PFSK-1 (cell line): Measurements from ENCODE around the gene TRIM65.

ENCODE experiments used
- FOXP2 ChIP-seq: optimal IDR thresholded peaks from 2 replicates; pipeline ENCODE3; 2011; ENCODE audit warnings: borderline replicate concordance, control low read depth, inconsistent platforms; ENCODE audit not compliant: insufficient read depth; ENCODE audit errors: extremely low read length, extremely low read depth
- POLR2AphosphoS5 ChIP-seq: IDR thresholded peaks from 2 replicates; pipeline ENCODE4 v1.6.1; 2012; ENCODE audit warnings: low read depth, mild to moderate bottlenecking, control low read depth, low read length, moderate library complexity
- SIN3A ChIP-seq: IDR thresholded peaks from 2 replicates; pipeline ENCODE4 v1.6.1; 2012; ENCODE audit warnings: mild to moderate bottlenecking, low read length, moderate library complexity, borderline replicate concordance; ENCODE audit not compliant: insufficient read depth
- TAF1 ChIP-seq: IDR thresholded peaks from 2 replicates; pipeline ENCODE4 v1.6.1; 2012; ENCODE audit warnings: low read length, control low read depth, borderline replicate concordance; ENCODE audit not compliant: insufficient read depth
- TF ChIP-seq, protein P1 (sequence below), 2 experiments: IDR thresholded peaks; 2 replicates each; pipeline versions ENCODE4 v1.6.1 to v1.8.0; 2011 to 2012; ENCODE audit warnings: low read depth in 2 of 2, low read length in 2 of 2, control low read depth in 1 of 2, inconsistent platforms in 1 of 2, mild to moderate bottlenecking in 1 of 2, moderate library complexity in 1 of 2; ENCODE audit not compliant: insufficient read depth in 1 of 2

Gene TRIM65

DNA sequence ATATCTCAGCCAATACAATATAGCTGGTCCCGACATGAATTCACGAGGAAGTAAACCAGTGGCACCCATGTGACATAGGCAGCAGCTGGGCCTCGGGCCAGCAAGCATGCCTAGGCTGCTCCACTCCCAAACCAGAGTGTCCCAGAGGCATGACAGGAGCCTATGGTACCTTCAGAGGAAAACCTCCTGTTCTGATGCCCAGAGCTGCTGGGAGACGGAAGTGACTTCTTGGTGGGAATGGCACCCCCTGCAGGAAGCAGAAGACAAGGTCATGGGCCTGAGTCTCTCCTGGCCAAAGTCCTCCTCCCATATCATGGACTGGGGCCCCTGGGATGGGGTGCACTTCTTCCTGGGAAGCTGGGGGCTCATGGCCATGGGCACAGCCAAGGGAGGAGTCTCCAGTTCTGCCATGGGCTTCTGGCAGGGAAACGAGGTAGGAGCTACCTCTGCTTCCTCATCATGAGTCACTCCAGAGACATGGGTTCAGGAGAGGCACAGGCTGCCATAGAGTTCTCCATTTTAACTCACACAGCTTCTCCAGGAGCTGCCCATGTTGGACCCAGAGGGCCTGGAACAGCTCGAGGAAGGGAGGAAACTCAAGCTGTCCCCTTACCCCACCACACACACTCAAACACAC is 30.7 kb upstream of the TRIM65 start:
- TF ChIP-seq TAF1 = no peak
- no peak for TF ChIP-seq FOXP2
- TF ChIP-seq POLR2AphosphoS5 = no peak
- TF ChIP-seq SIN3A = no peak
- TF ChIP-seq, protein P1, sequence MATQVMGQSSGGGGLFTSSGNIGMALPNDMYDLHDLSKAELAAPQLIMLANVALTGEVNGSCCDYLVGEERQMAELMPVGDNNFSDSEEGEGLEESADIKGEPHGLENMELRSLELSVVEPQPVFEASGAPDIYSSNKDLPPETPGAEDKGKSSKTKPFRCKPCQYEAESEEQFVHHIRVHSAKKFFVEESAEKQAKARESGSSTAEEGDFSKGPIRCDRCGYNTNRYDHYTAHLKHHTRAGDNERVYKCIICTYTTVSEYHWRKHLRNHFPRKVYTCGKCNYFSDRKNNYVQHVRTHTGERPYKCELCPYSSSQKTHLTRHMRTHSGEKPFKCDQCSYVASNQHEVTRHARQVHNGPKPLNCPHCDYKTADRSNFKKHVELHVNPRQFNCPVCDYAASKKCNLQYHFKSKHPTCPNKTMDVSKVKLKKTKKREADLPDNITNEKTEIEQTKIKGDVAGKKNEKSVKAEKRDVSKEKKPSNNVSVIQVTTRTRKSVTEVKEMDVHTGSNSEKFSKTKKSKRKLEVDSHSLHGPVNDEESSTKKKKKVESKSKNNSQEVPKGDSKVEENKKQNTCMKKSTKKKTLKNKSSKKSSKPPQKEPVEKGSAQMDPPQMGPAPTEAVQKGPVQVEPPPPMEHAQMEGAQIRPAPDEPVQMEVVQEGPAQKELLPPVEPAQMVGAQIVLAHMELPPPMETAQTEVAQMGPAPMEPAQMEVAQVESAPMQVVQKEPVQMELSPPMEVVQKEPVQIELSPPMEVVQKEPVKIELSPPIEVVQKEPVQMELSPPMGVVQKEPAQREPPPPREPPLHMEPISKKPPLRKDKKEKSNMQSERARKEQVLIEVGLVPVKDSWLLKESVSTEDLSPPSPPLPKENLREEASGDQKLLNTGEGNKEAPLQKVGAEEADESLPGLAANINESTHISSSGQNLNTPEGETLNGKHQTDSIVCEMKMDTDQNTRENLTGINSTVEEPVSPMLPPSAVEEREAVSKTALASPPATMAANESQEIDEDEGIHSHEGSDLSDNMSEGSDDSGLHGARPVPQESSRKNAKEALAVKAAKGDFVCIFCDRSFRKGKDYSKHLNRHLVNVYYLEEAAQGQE (IDR thresholded peaks at IDR 0.05; ENCODE audit: insufficient read depth in 1 of 2, low read depth in 2 of 2, low read length in 2 of 2) = no peak

DNA sequence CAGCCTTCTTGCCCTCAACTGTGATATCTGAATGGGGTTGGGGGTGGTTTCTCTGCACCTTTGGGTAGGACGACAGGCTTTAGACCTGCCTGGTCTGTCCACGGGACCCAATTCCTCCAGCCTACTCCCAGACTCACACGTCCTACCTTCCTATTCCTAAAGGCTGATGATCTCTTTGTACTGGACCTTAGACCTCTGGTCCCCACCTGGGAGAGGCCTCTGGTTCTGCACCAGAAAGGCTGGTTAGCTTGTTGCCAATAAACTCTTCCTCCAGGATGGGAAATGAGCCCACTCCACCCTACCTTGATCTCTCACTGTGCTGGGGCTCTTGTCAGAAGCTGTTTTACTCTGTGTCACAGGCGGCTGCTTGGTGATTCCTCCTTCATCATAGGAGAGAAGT is 29.7 kb upstream of the TRIM65 start:
- TF ChIP-seq, protein P1 (IDR thresholded peaks at IDR 0.05; ENCODE audit: insufficient read depth in 1 of 2, low read depth in 2 of 2, low read length in 2 of 2) = no peak
- TF ChIP-seq SIN3A (no peak), POLR2AphosphoS5 (no peak), FOXP2 (no peak), TAF1 (no peak)

GRCh38 chr17:75925912-75926311 is 29.2 kb upstream of the TRIM65 start:
- TF ChIP-seq, protein P1 (IDR thresholded peaks at IDR 0.05; ENCODE audit: insufficient read depth in 1 of 2, low read depth in 2 of 2, low read length in 2 of 2) = no peak
- TF ChIP-seq FOXP2 (no peak), POLR2AphosphoS5 (no peak), TAF1 (no peak), SIN3A (no peak)

- TF ChIP-seq, protein P1 (IDR thresholded peaks at IDR 0.05; ENCODE audit: insufficient read depth in 1 of 2, low read depth in 2 of 2, low read length in 2 of 2) = no peak
- TF ChIP-seq TAF1 (no peak), FOXP2 (no peak), POLR2AphosphoS5 (no peak), SIN3A (no peak)
Observed at GRCh38 chr17:75925103-75925502, 28.4 kb upstream of the TRIM65 start.
